HFFc6 (cell line): ENCODE results near the gene SERP1. TPM values are rescaled to one million over a fixed set of nuclear protein-coding genes. Genes with fewer than 3 reads are reported as not detected.

ENCODE experiments used
- DNase-seq: peaks from one replicate; pipeline ENCODE4 v3.0.0-alpha.2; 2018
- H3K27ac Mint-ChIP-seq: 2 replicates; pipeline ENCODE4 v1.8.0; 2020; ENCODE audit warnings: mild to moderate bottlenecking, mixed read lengths
- H3K27me3 Mint-ChIP-seq: 2 replicates; pipeline ENCODE4 v1.8.0; 2021; ENCODE audit warnings: mild to moderate bottlenecking, moderate library complexity, mixed read lengths; ENCODE audit not compliant: insufficient read depth
- H3K36me3 Mint-ChIP-seq: 2 replicates; pipeline ENCODE4 v1.8.0; 2021; ENCODE audit warnings: low read depth, mixed read lengths
- H3K4me1 Mint-ChIP-seq: 2 replicates; pipeline ENCODE4 v1.8.0; 2020; ENCODE audit warnings: low read depth, mixed read lengths
- H3K4me3 Mint-ChIP-seq: 2 replicates; pipeline ENCODE4 v1.8.0; 2020; ENCODE audit warnings: mild to moderate bottlenecking, moderate library complexity, mixed read lengths
- H3K9me3 Mint-ChIP-seq: 2 replicates; pipeline ENCODE4 v1.8.0; 2020; ENCODE audit warnings: mild to moderate bottlenecking, mixed read lengths
- CTCF ChIP-seq: fragments of 200-600 bp; sonication (generic); IDR thresholded peaks from 2 replicates; pipeline ENCODE4 v1.5.0; 2021; ENCODE audit warnings: antibody characterized with exemption, mild to moderate bottlenecking
- total RNA-seq, 6 experiments: library from RNA; stranded (reverse); fragmentation: NEBNext Ultra II Directional; extraction: Animal tissue kit (Norgen Biotek cat#: 25700); gene quantifications; 2 replicates in 1 of 6; 3 replicates in 5 of 6; pipeline ENCODE4 v1.2.3, GENCODE V29; 2021

Gene SERP1
- total RNA-seq, 6 experiments from 2014 or later, result 108 to 122 (median 112) TPM

- Mint-ChIP-seq H3K27ac (no peak overlapping the region), H3K27me3 (no peaks in the 10 kb centered on the region), H3K4me3 (no peak overlapping the region), H3K36me3 (peaks cover 23% of the 10 kb centered on the region), H3K9me3 (no peaks in the 10 kb centered on the region), H3K4me1 (peaks cover 22% of the 10 kb centered on the region)
- DNase-seq, result no peak
- TF ChIP-seq CTCF, result no peak
These were observed 10.5 kb upstream of the SERP1 start for GRCh38 chr3:150556792-150557191.

GRCh38 chr3:150555859-150556436, 9.7 kb upstream of the SERP1 start:
- H3K36me3 Mint-ChIP-seq, result peaks cover 23% of the 10 kb centered on the region

GRCh38 chr3:150547045-150547741, 897 bp upstream of the SERP1 start:
- Mint-ChIP-seq H3K27me3 (peaks cover 1% of the 10 kb centered on the region), H3K4me1 (peaks cover 47% of the 10 kb centered on the region), H3K9me3 (no peaks in the 10 kb centered on the region), H3K27ac (peak overlapping the region; percentile 96), H3K36me3 (peaks cover 25% of the 10 kb centered on the region), H3K4me3 (peak overlapping the region; percentile 99)
- TF ChIP-seq CTCF, result no peak
- no peak for DNase-seq

More at GRCh38 chr3:150555859-150556436, 9.7 kb upstream of the SERP1 start:
- Mint-ChIP-seq H3K9me3 (no peaks in the 10 kb centered on the region), H3K27me3 (no peaks in the 10 kb centered on the region), H3K4me1 (peaks cover 22% of the 10 kb centered on the region), H3K4me3 (no peak overlapping the region), H3K27ac (peak overlapping the region; percentile 54; the same call in 1 of the 2 replicates)
- TF ChIP-seq CTCF, result no peak
- no peak for DNase-seq

- DNase-seq, result peak; percentile 8
- Mint-ChIP-seq H3K27ac (peak overlapping the region; percentile 96), H3K27me3 (peaks cover 1% of the 10 kb centered on the region), H3K4me1 (peaks cover 53% of the 10 kb centered on the region), H3K36me3 (peaks cover 36% of the 10 kb centered on the region), H3K9me3 (no peaks in the 10 kb centered on the region), H3K4me3 (peak overlapping the region; percentile 99)
- TF ChIP-seq CTCF, result no peak; the same call in 1 of the 2 replicates
These were observed 674 bp downstream of the SERP1 start for GRCh38 chr3:150545419-150546225.

GRCh38 chr3:150544726-150545125, 1.6 kb downstream of the SERP1 start:
- Mint-ChIP-seq H3K36me3 (peaks cover 36% of the 10 kb centered on the region), H3K27ac (peak overlapping the region; percentile 83), H3K4me3 (peak overlapping the region; percentile 99), H3K4me1 (peaks cover 51% of the 10 kb centered on the region), H3K9me3 (no peaks in the 10 kb centered on the region), H3K27me3 (peaks cover 1% of the 10 kb centered on the region)
- no peak for TF ChIP-seq CTCF
- DNase-seq, result no peak
